Measurements from ENCODE around the gene NDUFAF3. TPM values are rescaled to one million over a fixed set of nuclear protein-coding genes. Genes with fewer than 3 reads are reported as not detected.

NDUFAF3 gene
- total and polyA plus RNA-seq, 2 experiments from 2014 or later, result 70.7 to 140 TPM

DNA sequence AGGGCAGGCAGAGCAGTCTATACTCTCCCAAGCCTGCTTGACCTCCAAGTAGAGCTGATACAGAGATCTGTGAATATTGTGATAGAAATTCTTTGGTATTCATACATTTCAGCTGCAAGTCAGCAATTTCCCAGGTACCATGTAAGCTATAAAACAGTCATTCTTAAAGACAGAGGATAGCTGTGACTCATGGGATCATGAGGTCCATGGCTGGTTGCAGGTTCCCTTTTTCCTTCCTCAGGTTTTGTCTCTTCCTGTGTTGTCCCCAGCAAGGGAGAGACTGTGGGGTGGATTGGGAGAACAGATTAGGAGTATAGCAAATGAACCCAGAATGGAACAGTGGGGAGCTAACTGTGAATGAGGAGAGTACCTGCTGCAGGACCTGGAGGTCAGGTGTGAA lies 37.3 kb upstream of the NDUFAF3 start:
- Histone ChIP-seq H3K36me3 (replicated peaks; ENCODE audit: insufficient read depth, low read depth) (no peaks in the 10 kb centered on the region), H3K4me3 (no peak overlapping the region), H3K9me2 (replicated peaks; ENCODE audit: insufficient read depth) (no peaks in the 10 kb centered on the region)

DNA sequence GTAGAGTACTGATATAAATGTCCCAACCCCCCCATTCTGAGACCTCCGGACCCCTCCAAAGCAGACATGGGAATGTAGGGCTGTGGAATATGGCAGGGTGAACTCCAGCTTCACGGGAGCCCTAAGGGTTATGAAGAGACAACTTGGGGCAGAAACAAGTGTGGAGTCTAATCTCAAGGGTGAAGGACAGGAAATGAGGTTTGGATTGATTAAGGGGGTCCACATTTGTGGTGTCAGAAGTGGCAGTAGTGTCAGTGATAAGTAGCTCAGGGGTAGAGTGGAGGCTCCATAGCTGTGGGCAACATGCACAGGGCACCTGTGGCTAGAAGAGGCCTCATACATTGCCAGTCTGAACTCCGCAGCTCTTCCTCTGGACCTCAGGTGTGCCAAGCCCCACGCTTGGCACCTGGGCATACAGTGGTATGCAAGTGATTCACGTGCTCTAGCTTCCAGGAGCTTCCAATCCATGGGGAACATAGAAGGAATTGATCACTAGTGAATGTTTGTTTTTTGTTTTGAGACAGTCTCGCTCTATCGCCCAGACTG lies 36.0 kb upstream of the NDUFAF3 start:
- H3K9me3 ChIP-seq (ENCODE audit: low read depth), result no peaks in the 10 kb centered on the region

More for the DNA sequence above, 37.3 kb upstream of the NDUFAF3 start:
- Histone ChIP-seq H3K27me3 (no peaks in the 10 kb centered on the region), H3K4me1 (ENCODE audit: insufficient read depth) (peaks cover 7% of the 10 kb centered on the region), H3K4me2 (no peak overlapping the region), H3K79me2 (peaks cover 10% of the 10 kb centered on the region), H3K27ac (no peak overlapping the region), H3K9me3 (ENCODE audit: low read depth) (no peaks in the 10 kb centered on the region), H2AFZ (no peak overlapping the region), H4K20me1 (ENCODE audit: insufficient read depth, poor library complexity, severe bottlenecking) (no peaks in the 10 kb centered on the region)
- no peak for DNase-seq (ENCODE audit: low spot score)
- TF ChIP-seq EZH2phosphoT487 (IDR thresholded peaks at IDR 0.05; ENCODE audit: low read depth, severe bottlenecking, unreplicated experiment), result no peak
- no peak for TF ChIP-seq EZH2 (IDR thresholded peaks at IDR 0.05; ENCODE audit: borderline replicate concordance)
- TF ChIP-seq, protein P1, sequence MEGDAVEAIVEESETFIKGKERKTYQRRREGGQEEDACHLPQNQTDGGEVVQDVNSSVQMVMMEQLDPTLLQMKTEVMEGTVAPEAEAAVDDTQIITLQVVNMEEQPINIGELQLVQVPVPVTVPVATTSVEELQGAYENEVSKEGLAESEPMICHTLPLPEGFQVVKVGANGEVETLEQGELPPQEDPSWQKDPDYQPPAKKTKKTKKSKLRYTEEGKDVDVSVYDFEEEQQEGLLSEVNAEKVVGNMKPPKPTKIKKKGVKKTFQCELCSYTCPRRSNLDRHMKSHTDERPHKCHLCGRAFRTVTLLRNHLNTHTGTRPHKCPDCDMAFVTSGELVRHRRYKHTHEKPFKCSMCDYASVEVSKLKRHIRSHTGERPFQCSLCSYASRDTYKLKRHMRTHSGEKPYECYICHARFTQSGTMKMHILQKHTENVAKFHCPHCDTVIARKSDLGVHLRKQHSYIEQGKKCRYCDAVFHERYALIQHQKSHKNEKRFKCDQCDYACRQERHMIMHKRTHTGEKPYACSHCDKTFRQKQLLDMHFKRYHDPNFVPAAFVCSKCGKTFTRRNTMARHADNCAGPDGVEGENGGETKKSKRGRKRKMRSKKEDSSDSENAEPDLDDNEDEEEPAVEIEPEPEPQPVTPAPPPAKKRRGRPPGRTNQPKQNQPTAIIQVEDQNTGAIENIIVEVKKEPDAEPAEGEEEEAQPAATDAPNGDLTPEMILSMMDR (IDR thresholded peaks at IDR 0.05; ENCODE audit: poor library complexity), result no peak

DNA sequence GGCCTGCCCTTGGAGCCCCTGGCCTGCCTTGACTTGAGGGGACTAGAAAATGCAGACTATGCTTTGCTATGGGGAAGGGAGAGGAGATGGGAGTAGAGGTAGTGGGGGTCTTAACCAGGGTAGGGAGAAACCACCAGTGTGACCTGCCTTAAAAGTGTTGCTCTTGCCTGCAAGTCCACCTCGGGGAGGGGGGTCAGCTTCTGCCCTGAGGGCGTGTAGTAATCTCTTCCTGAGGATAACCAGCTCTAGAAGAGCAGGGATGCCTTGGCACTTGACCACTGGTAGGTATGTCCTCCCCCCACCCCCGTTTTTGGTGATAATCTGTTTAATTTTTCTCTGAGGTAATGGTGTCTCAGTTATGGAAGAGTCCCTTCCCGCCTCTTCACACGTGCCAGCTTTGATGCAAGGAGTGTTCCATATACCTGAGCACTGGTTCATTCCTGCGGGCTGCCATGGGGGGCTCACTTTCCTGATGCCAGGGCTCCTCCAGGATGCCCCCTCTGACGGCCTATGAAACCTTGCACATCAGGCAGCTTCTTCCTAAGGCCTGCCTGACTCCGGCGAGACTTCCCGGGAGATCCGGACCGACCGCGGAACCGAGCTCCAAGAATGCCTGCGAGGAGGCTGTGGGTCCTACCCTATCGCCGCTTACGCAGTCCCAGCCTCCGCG lies 32.7 kb upstream of the NDUFAF3 start:
- Histone ChIP-seq H3K27me3 (no peaks in the 10 kb centered on the region), H2AFZ (peak overlapping the region; percentile 77), H3K4me2 (peak overlapping the region; percentile 99), H3K27ac (peak overlapping the region; percentile 98), H3K9me3 (ENCODE audit: low read depth) (no peaks in the 10 kb centered on the region), H3K79me2 (peaks cover 48% of the 10 kb centered on the region), H4K20me1 (ENCODE audit: insufficient read depth, poor library complexity, severe bottlenecking) (no peaks in the 10 kb centered on the region), H3K36me3 (replicated peaks; ENCODE audit: insufficient read depth, low read depth) (no peaks in the 10 kb centered on the region), H3K4me1 (ENCODE audit: insufficient read depth) (peaks cover 14% of the 10 kb centered on the region), H3K9me2 (replicated peaks; ENCODE audit: insufficient read depth) (no peaks in the 10 kb centered on the region), H3K4me3 (peak overlapping the region; percentile 97)
- WGBS (ENCODE audit: low lambda C conversion rate, missing lambda C conversion rate), result 8% methylated on average over 21 of the region's 21 CpGs
- peak; percentile 45 for DNase-seq (ENCODE audit: low spot score)
- TF ChIP-seq, protein P1 (IDR thresholded peaks at IDR 0.05; ENCODE audit: poor library complexity), result no peak
- no peak for TF ChIP-seq EZH2 (IDR thresholded peaks at IDR 0.05; ENCODE audit: borderline replicate concordance)
- no peak for TF ChIP-seq EZH2phosphoT487 (IDR thresholded peaks at IDR 0.05; ENCODE audit: low read depth, severe bottlenecking, unreplicated experiment)

More for the DNA sequence above, 36.0 kb upstream of the NDUFAF3 start:
- Histone ChIP-seq H4K20me1 (ENCODE audit: insufficient read depth, poor library complexity, severe bottlenecking) (no peaks in the 10 kb centered on the region), H3K27me3 (no peaks in the 10 kb centered on the region), H3K4me2 (no peak overlapping the region), H3K36me3 (replicated peaks; ENCODE audit: insufficient read depth, low read depth) (no peaks in the 10 kb centered on the region), H2AFZ (no peak overlapping the region), H3K4me3 (no peak overlapping the region), H3K9me2 (replicated peaks; ENCODE audit: insufficient read depth) (no peaks in the 10 kb centered on the region), H3K27ac (no peak overlapping the region), H3K79me2 (peaks cover 17% of the 10 kb centered on the region), H3K4me1 (ENCODE audit: insufficient read depth) (peaks cover 7% of the 10 kb centered on the region)
- no peak for DNase-seq (ENCODE audit: low spot score)
- TF ChIP-seq EZH2phosphoT487 (IDR thresholded peaks at IDR 0.05; ENCODE audit: low read depth, severe bottlenecking, unreplicated experiment) (no peak), EZH2 (IDR thresholded peaks at IDR 0.05; ENCODE audit: borderline replicate concordance) (no peak)
- TF ChIP-seq, protein P1 (IDR thresholded peaks at IDR 0.05; ENCODE audit: poor library complexity), result no peak
- WGBS (ENCODE audit: low lambda C conversion rate, missing lambda C conversion rate), result 96% methylated on average over 7 of the region's 7 CpGs

Measured in hepatocyte (in vitro differentiated cells).